MM.1S (cell line): Measurements from ENCODE around the gene CTSF.

ENCODE experiments used
- CTCF ChIP-seq: fragments of 300-600 bp; sonication (generic); IDR thresholded peaks from 2 replicates; pipeline ENCODE4 v1.5.1; 2016; ENCODE audit warnings: antibody characterized with exemption, low read length, mixed read lengths
- EZH2 ChIP-seq: fragments of 300-600 bp; sonication (generic); optimal IDR thresholded peaks from 2 replicates; pipeline ENCODE3; 2017; ENCODE audit warnings: low read depth, mild to moderate bottlenecking, antibody characterized with exemption, low read length, mixed read lengths
- EZH2phosphoT487 ChIP-seq: fragments of 300-600 bp; sonication (generic); IDR thresholded peaks from 2 replicates; pipeline ENCODE4 v1.6.1; 2018; ENCODE audit warnings: antibody characterized with exemption, low read length

- TF ChIP-seq CTCF (no peak), EZH2phosphoT487 (no peak), EZH2 (no peak)
Observed at GRCh38 chr11:66554602-66555001, 13.8 kb downstream of the CTSF start.
